Hepatocyte (in vitro differentiated cells): ENCODE results near the gene FARP1.

ENCODE experiments used
- CTCF ChIP-seq: fragments of 200-600 bp; sonication (generic); IDR thresholded peaks from 2 replicates; pipeline ENCODE4 v1.5.1; 2016; ENCODE audit warnings: antibody characterized with exemption, mild to moderate bottlenecking; ENCODE audit not compliant: poor library complexity
- EZH2 ChIP-seq: fragments of 200-600 bp; sonication (generic); IDR thresholded peaks from 2 replicates; pipeline ENCODE4 v1.6.1; 2016; ENCODE audit warnings: antibody characterized with exemption, mild to moderate bottlenecking, borderline replicate concordance

GRCh38 chr13:98411013-98411412, 268.1 kb downstream of the FARP1 start:
- TF ChIP-seq EZH2 (no peak), CTCF (no peak)
